SIG-M5 treated with dmso at 0.1 percent for 504 hours (cell line): ENCODE results near the gene ZDHHC3.

Experiments used
- DNase-seq: peaks from one replicate; lab custom pipeline; 2025; ENCODE audit not compliant: unreplicated experiment; lab: John Stamatoyannopoulos, UW

ZDHHC3 gene

GRCh38 chr3:44976002-44976815 is at the start of gene ZDHHC3, which contains the start of gene EXOSC7:
Gene ZDHHC3, minus strand, starts transcription at chr3:44976174. Its CDS starts 16,738 bp downstream, at chr3:44959436.
Gene EXOSC7, plus strand, starts transcription at chr3:44976244. Its CDS starts 34 bp downstream, at chr3:44976278.
- peak; percentile 72 for DNase-seq

- no peak for DNase-seq
These were observed 48.7 kb upstream of the ZDHHC3 start for GRCh38 chr3:45024542-45025255.

- DNase-seq, result no peak
These were observed 47.7 kb upstream of the ZDHHC3 start for GRCh38 chr3:45023675-45024074.

GRCh38 chr3:45021524-45022297 is 45.7 kb upstream of the ZDHHC3 start:
- no peak for DNase-seq

GRCh38 chr3:45020534-45020933 is 44.6 kb upstream of the ZDHHC3 start:
- no peak for DNase-seq

- no peak for DNase-seq
These were observed 41.8 kb upstream of the ZDHHC3 start for GRCh38 chr3:45017821-45018220.

- no peak for DNase-seq
These were observed 40.9 kb upstream of the ZDHHC3 start for GRCh38 chr3:45016916-45017315.

GRCh38 chr3:45012577-45012976 is 36.6 kb upstream of the ZDHHC3 start:
- DNase-seq, result no peak

GRCh38 chr3:45011756-45012508 is 36.0 kb upstream of the ZDHHC3 start:
- peak; percentile 65 for DNase-seq

GRCh38 chr3:45010811-45011333 is 34.9 kb upstream of the ZDHHC3 start:
- no peak for DNase-seq

- no peak for DNase-seq
These were observed 33.9 kb upstream of the ZDHHC3 start for GRCh38 chr3:45009868-45010267.

GRCh38 chr3:45008117-45008516 is 32.1 kb upstream of the ZDHHC3 start:
- DNase-seq, result no peak

- no peak for DNase-seq
These were observed 31.1 kb upstream of the ZDHHC3 start for GRCh38 chr3:45007091-45007490.

- DNase-seq, result no peak
These were observed 27.9 kb upstream of the ZDHHC3 start for GRCh38 chr3:45003859-45004258.

GRCh38 chr3:45003406-45003805 is 27.4 kb upstream of the ZDHHC3 start:
- no peak for DNase-seq

- DNase-seq, result no peak
These were observed 26.7 kb upstream of the ZDHHC3 start for GRCh38 chr3:45002720-45003119.

- DNase-seq, result no peak
These were observed 26.2 kb upstream of the ZDHHC3 start for GRCh38 chr3:45002139-45002660.

GRCh38 chr3:45001738-45002137 is 25.8 kb upstream of the ZDHHC3 start:
- DNase-seq, result no peak

- DNase-seq, result no peak
These were observed 24.8 kb upstream of the ZDHHC3 start for GRCh38 chr3:45000823-45001222.

GRCh38 chr3:44999782-45000181 is 23.8 kb upstream of the ZDHHC3 start:
- DNase-seq, result no peak
